Activated CD4-positive, alpha-beta T cell treated with anti-CD3 and anti-CD28 coated beads for 48 hours (primary cell): ENCODE measurements around the gene ARMC9.
"Not testable (repeated sequence)": the region's sequence is repeated elsewhere in the genome, so short reads cannot be mapped to it uniquely, and the experiment has no call there.

Experiments used
- DNase-seq: peaks from one replicate; pipeline ENCODE4 v3.0.0-alpha.2; 2020

ARMC9 gene

DNA sequence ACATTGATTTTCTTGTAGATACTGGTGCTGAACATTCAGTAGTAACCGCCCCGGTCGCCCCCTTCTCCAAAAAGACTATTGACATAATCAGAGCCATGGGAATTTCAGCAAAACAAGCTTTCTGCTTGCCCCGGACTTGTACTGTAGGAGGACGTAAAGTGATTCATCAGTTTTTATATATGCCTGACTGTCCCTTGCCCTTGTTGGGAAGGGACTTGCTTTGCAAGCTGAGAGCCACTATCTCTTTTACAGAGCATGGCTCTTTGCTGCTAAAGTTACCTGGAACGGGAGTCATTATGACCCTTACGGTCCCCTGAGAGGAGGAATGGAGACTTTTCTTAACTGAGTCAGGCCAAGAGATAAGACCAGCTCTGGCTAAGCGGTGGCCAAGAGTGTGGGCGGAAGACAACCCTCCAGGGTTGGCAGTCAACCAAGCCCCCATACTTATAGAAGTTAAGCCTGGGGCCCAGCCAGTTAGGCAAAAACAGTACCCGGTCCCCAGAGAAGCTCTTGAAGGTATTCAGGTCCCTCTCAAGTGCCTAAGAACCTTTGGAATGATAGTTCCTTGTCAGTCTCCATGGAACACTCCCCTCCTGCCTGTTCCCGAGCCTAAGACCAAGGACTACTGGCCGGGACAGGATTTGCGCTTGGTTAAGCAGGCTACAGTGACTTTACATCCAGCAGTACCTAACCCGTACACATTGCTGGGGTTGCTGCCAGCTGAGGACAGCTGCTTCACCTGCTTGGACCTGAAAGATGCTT lies 205.2 kb downstream of the ARMC9 start:
- not testable (repeated sequence) for DNase-seq

DNA sequence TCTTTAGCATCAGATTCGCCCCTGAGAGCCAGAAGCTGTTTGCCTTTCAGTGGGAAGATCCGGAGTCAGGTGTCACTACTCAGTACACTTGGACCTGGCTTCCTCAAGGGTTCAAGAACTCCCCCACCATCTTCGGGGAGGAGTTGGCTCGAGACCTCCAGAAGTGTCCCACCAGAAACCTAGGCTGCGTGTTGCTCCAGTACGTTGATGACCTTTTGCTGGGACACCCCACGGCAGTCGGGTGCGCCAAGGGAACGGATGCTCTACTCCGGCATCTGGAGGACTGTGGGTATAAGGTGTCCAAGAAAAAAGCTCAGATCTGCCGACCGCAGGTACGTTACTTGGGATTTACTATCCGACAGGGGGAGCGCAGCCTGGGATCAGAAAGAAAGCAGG lies 205.8 kb downstream of the ARMC9 start:
- DNase-seq: not testable (repeated sequence)

DNA sequence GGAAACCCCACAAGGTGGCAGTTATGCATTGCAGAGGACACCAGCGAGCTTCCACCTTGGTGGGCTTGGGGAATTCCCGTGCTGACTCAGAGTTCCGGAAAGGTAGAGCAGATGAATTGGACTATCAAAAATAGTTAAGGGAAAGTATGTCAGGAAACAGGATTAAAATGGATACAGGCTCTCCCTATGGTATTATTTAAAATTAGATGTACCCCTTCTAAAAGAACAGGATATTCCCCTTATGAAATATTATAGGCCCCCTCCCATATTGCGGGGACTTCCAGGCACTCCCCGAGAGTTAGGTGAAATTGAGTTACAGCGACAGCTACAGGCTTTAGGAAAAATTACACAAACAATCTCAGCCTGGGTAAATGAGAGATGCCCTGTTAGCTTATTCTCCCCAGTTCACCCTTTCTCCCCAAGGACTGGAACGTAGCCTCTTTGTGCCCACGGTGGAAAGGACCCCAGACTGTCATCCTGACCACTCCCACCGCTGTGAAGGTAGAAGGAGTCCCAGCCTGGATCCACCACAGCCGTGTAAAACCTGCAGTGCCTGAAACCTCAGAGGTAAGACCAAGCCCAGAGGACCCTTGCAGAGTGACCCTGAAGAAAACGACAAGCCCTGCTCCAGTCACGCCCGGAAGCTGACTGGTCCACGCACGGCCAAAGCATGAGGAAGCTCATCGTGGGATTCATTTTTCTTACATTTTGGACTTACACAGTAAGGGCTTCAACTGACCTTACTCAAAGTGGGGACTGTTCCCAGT lies 207.4 kb downstream of the ARMC9 start:
- DNase-seq: peak; percentile 37

DNA sequence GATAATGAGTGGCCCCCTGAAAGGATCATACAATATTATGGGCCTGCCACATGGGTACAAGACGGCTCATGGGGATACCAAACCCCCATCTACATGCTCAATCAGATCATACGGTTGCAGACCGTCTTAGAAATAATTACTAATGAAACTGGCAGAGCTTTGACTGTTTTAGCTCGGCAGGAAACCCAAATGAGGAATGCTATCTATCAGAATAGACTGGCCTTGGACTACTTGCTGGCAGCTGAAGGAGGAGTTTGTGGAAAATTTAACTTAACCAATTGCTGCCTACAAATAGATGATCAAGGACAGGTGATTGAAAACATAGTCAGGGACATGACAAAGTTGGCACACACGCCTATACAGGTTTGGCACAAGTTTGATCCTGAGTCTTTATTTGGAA lies 209.3 kb downstream of the ARMC9 start:
- DNase-seq: not testable (repeated sequence)

DNA sequence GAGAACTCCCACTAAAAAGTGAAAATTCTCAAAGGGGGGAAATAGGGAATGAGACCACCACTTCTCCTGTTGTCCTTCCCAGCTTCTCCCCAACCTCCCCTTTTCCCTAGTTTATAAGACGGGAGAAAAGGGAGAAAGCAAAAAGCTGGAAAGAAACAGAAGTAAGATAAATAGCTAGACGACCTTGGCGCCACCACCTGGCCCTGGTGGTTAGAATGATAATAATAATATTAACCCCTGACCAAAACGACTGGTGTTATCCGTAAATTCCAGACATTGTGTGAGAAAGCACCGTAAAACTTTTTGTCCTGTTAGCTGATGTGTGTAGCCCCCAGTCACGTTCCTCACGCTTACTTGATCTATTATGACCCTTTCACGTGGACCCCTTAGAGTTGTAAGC lies 209.9 kb downstream of the ARMC9 start:
- not testable (repeated sequence) for DNase-seq

DNA sequence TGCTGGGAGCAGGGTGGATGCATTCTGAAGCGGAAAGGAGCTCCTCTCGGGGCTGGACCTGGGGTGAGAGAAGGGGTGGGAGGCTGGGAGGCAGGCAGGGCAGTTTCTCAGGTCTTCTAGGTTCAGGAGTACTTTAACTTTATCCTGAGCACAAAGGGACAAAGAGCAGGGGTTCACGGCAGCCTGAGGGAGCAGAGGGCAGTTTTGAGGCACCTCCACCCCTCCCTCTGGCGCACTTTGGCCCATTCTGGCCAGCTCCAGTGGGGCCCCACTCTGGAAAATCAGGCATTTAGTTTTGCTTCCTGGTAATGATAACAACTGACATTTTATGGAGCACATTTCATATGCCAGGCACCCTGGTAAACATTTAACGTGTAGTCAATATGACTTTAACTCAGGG lies 211.3 kb downstream of the ARMC9 start:
- DNase-seq: no peak

DNA sequence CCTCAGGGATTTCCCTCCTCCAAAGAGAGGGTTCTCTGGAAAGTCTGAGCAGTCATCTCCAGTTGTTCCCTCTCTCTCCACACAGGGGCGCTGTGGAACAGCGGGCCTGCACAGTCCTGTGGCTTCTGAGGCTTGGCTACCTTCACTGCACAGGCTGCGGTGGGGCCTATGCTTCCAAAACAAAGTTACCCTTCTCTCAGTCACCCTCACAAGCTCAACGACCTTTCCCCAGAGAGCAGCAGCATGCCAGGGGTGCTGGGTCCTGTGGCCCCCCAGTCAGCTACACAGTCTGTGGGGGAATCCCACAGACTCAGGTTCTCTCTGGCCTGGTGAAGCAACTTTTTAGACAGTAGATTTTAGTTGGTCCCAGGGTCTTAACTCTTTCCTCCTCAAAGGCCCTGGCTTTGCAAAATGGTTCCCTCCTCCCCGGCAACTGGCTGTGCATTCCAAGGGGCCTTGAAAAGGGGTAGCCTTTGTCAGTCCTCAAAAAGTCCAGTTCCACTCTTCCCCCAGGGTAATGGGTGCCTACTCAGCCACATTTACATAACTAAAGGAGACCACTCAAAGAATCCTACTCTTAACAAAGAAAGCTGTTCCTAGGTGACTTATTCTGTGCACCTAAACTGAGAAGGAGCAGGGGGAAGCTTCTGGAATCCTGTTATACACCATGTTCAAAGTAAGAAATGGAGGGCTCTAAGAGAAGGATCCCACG lies 212.0 kb downstream of the ARMC9 start:
- DNase-seq: peak; percentile 44

DNA sequence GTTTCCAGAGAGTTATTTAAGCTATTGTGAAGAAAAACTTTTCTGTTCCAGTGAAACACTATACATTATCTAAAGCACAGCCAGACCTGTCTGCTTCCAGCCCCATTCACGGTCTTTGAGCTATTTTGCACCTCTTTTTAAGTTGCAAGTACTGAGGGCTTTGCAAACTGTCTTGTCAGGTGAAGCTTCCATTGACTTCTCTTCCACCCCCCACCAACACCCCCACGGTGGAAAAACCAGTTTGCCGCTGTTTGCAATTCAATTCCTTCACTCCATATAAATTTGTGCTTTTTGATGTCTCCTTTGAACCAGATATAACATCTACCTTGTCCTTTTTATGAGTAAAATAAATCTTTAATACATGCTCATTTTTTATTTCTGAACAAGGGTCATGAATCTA lies 212.8 kb downstream of the ARMC9 start:
- no peak for DNase-seq

DNA sequence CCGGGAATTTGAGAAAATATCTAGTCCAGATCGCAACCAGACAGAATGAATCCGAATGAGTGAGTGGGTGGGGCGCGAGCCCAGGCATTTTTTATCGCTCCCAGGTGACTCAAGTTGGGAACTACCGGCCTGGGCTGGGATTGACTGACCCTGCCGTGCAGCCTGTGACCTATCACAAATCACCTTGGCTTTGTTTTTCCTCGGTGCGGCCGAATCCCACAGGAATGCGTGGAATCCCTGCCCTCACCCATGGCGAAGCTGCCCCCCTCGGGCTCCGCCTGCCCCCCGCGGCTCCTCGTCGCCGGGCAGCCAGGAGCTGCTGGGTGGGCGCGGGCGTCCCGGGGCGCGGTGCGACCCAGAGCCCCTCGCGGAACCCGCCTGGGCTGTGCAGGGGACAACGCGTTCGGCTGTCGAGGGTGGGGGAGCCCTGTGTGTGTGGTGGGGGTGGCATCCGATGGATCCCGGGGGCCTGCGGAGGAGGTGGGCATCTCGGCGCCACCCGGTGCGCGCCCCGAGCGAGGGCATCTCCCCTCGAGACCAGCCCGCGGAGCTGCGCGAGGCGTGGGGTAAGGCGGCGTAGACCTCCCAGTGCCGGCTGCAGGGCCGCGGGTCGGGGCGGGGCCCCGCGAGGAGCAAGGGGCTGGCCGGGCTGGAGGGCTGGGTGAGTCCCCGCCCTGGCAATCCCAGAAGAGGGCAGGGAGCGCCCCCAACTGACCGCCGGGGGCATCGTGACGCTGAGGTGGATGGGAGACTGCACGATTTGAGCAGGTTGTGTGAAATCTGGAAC lies 213.6 kb downstream of the ARMC9 start:
- DNase-seq: peak; percentile 86

DNA sequence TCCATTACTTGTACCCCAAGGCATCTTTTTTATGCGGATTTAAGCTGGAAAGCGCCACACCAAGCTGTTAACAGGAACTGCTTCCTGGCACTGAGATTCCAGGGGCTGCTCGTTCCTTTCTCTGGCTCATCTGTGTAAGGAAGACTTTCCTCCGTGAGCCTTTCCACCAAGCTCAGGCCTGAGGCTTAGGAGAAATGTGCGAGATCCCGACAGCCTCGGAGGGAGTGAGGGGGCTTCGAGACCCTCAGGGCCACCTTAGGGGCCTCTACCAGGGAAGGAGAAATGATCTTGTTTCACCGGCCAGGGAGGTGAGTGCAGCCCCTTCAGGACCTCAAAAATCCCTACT lies 214.2 kb downstream of the ARMC9 start:
- no peak for DNase-seq

DNA sequence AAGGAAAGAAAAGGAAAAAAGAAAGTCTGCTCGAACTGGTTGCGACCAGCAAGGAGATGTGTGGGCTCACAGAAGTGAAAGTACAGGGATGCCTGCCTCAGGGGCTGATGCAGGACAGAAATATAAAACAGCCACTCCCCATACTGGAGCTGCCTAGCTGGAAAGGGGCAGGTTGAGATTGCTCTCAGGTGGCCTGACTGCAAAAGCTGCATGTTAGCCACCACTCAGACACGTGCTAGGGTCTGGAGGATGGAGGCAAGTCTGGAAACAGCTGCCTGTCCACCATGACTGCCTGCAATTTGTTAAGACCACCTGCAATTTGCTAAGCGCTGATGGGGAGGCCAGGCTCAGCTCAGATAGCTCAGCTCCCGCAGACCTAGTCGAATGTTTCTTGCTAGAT lies 215.0 kb downstream of the ARMC9 start:
- no peak for DNase-seq

DNA sequence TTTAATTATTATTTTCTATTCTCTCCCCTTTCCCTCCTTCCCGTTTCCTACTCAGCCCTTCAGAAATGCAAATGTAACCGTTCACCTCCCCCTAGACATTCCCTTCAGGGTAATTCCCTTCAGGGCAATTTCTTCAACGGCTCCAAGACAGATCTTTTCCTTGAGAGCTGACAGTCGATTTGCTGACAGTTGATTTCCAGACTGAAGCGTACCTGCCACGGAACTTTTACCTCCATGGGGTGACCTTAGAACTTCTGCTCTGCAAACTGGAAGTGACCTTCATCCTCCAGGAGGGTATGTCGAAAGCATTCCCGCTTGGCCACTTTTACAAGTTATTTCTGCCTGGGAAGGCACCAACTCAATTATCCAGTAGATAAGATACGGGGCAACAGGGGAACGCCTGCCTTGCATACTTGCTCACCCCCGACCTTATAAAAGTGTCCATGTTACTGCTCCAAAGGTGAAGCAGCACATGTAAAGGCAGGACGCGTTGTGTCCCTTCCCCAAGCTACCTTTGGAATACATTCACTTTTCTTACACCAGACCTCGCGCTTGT lies 215.6 kb downstream of the ARMC9 start:
- no peak for DNase-seq

DNA sequence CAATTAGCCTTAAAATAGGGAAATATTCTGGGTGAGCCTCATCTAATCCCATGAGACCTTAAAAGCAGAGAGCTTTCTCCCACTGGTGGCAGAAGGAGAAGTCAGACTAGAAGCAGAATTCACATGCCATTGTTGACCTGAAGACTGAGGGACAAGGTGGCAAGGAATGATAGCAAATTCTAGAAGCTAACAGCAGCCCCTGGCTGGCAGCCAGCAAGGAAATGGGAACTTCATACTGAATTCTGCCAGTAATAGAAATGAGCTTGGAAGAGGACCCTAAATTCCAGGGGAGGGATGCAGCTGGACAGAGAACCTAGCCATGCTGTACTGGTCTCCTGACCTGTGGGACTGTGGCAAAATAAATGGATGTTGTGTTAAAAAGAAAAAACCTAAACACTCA lies 216.6 kb downstream of the ARMC9 start:
- no peak for DNase-seq

DNA sequence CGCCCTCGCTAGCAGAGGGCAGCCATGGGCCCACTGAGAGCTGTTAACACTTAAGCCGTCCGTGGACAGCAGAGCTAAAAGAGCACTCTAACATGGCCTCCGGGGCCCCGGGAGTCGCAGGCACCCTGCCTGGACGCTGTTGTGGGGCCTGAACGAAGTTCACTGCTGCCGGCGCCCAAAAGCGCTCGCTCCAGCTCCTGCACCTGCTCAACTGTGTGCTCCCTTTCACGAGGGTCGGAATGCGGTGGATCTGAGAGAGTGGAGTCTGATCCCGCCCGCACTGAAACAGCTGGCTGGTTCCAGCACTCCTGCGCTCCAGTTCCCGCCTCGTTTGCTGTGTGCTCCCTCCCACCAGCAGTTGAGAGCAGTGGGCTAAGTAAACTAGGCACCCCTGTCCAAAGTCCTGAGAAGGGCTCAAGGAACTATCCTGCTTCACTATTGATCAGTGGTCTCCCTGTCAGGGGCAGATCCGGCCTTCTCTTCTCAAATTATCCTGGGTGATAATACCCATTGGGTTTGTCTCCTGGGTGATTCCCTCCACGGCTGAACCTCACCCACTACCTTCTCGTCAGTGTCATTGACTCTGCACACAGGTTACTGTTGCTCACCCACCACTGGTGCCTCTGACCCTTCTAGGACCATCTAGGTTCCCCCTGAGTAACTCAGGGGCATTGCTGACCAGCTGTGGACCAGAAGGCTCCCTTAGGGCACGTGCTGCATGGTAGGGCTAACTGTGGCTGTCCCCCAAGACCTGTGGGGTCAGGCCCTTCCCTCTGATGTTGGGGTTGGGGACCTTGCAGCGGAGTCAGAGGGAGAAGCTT lies 220.6 kb downstream of the ARMC9 start:
- DNase-seq: no peak

DNA sequence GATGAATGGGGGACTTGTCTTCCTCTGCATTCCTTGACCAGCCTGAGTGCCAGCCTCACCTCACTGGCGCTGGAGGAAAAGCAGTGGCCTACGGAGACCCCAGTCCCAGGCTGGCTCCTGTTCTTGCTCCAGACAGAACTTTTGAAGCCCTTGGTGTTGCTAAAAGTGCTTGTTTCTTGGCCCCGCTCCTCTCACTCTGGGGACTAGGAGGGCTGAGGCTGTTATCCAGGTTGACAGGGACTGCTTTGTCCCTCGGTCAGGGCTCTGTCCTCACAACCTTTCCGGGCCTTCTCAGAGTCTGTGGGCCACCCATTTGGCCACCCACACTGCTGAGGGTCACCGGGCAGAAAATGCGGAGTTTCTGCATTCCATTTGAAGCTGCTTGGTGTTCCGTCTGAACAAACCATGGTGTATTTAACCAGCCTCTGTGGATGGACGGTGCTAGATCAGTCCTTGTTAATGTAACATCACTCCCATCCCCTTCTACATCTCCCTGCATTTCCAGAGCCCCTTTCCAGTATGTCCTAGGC lies 222.7 kb downstream of the ARMC9 start:
- DNase-seq: no peak

DNA sequence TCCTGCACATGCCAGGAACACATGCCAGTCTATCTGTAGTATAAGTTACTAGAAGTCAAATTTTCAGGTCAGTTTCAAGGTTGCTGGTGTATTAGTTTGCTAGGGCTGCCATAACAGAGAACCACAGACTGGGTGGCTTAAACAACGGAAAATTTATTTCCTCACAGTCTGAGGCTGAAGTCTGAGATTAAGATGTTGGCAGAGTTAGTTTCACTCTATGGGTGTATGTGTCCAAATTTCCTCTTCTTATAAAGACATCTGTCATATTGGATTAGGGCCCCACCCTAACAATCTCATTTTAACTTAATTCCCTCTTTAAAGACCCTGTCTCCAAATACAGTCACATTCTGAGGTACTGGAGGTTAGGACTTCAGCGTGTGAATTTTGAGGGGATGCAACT lies 223.6 kb downstream of the ARMC9 start:
- DNase-seq: no peak

DNA sequence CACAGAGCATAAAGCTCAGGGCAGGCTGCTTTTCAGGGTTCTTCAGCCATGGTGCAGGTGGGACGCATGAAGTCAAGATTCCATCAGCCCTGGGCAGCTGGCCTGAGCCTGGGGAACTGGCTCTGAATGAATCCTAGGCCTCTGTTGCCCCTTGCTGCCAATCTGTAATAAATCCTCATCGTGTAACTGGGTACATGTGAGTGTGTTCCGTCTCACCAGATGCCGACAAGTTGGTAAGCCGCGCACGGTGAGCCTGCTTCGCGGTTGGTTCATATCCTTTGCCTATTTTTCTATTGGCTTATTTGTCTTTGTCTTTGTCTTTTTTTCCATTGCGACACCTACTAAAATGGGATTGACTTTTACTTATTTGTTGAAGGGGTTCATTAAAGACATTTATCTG lies 224.7 kb downstream of the ARMC9 start:
- DNase-seq: no peak
